A549 (cell line): ENCODE measurements around the gene C10orf105.

Experiments used
- EP300 ChIP-seq, 2 experiments: fragments of >200 bp; sonication (Bioruptor Twin); formaldehyde crosslinking; IDR thresholded peaks; 2 replicates in 1 of 2; 3 replicates in 1 of 2; pipeline ENCODE4 v1.6.1; 2016 to 2017
- PHF8 ChIP-seq: fragments of 200-600 bp; sonication (generic); IDR thresholded peaks from 2 replicates; pipeline ENCODE4 v1.6.1; 2016; ENCODE audit warnings: low read depth, mild to moderate bottlenecking, antibody characterized with exemption, moderate library complexity, borderline replicate concordance
- POLR2A ChIP-seq: IDR thresholded peaks from 2 replicates; pipeline ENCODE4 v1.6.1; 2012; ENCODE audit warnings: mild to moderate bottlenecking, low read length
- RFX5 ChIP-seq: fragments of 450-650 bp; IDR thresholded peaks from 2 replicates; pipeline ENCODE4 v1.7.1; 2014; ENCODE audit warnings: antibody characterized with exemption, mild to moderate bottlenecking, moderate library complexity
- SMC3 ChIP-seq: fragments of >200 bp; sonication (Bioruptor Twin); formaldehyde crosslinking; IDR thresholded peaks from 3 replicates; pipeline ENCODE4 v1.6.1; 2018; ENCODE audit warnings: inconsistent platforms
- TF ChIP-seq, protein P1 (sequence below): fragments of >200 bp; sonication (Bioruptor Twin); formaldehyde crosslinking; IDR thresholded peaks from 3 replicates; pipeline ENCODE4 v1.5.1; 2016
- TF ChIP-seq, protein P2 (sequence below): fragments of 450-650 bp; IDR thresholded peaks from 2 replicates; pipeline ENCODE4 v1.6.1; 2014; ENCODE audit warnings: antibody characterized with exemption

DNA sequence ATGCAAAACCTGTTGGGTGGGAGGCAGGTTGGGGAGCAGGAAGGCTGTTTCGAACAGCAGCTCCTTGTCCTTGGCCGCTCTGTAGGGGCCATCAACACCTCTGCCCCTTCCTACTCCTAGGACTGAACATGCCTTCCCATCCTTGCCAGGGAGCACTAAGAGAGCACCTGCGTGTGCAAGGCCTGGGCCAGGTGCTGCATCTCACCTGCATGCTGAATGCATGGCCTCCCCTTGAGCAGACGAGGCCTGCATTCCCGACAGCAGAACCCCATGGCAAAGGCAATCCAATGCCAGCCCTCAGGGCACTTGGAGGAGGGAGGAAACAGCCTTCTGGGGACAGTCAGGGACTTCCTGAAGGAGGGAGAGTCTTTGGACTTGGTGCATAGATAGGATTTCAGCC, 42.7 kb upstream of the C10orf105 start:
- no peak for TF ChIP-seq POLR2A
- no peak for TF ChIP-seq RFX5
- TF ChIP-seq, protein P1, sequence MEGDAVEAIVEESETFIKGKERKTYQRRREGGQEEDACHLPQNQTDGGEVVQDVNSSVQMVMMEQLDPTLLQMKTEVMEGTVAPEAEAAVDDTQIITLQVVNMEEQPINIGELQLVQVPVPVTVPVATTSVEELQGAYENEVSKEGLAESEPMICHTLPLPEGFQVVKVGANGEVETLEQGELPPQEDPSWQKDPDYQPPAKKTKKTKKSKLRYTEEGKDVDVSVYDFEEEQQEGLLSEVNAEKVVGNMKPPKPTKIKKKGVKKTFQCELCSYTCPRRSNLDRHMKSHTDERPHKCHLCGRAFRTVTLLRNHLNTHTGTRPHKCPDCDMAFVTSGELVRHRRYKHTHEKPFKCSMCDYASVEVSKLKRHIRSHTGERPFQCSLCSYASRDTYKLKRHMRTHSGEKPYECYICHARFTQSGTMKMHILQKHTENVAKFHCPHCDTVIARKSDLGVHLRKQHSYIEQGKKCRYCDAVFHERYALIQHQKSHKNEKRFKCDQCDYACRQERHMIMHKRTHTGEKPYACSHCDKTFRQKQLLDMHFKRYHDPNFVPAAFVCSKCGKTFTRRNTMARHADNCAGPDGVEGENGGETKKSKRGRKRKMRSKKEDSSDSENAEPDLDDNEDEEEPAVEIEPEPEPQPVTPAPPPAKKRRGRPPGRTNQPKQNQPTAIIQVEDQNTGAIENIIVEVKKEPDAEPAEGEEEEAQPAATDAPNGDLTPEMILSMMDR = no peak
- no peak for TF ChIP-seq SMC3
- TF ChIP-seq, protein P2, sequence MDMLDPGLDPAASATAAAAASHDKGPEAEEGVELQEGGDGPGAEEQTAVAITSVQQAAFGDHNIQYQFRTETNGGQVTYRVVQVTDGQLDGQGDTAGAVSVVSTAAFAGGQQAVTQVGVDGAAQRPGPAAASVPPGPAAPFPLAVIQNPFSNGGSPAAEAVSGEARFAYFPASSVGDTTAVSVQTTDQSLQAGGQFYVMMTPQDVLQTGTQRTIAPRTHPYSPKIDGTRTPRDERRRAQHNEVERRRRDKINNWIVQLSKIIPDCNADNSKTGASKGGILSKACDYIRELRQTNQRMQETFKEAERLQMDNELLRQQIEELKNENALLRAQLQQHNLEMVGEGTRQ = no peak
- no peak for TF ChIP-seq EP300 (IDR thresholded peaks at IDR 0.05)
- no peak for TF ChIP-seq PHF8
